GM18520 (cell line): ENCODE measurements around the gene ANKRD65.
"Not testable (repeated sequence)": the region's sequence is repeated elsewhere in the genome, so short reads cannot be mapped to it uniquely, and the experiment has no call there.

Experiments used
- ATAC-seq: cut with Tn5 transposase; IDR thresholded peaks from one replicate; pipeline ENCODE4 v1.9.1; 2021; ENCODE audit not compliant: unreplicated experiment

ANKRD65 gene

DNA sequence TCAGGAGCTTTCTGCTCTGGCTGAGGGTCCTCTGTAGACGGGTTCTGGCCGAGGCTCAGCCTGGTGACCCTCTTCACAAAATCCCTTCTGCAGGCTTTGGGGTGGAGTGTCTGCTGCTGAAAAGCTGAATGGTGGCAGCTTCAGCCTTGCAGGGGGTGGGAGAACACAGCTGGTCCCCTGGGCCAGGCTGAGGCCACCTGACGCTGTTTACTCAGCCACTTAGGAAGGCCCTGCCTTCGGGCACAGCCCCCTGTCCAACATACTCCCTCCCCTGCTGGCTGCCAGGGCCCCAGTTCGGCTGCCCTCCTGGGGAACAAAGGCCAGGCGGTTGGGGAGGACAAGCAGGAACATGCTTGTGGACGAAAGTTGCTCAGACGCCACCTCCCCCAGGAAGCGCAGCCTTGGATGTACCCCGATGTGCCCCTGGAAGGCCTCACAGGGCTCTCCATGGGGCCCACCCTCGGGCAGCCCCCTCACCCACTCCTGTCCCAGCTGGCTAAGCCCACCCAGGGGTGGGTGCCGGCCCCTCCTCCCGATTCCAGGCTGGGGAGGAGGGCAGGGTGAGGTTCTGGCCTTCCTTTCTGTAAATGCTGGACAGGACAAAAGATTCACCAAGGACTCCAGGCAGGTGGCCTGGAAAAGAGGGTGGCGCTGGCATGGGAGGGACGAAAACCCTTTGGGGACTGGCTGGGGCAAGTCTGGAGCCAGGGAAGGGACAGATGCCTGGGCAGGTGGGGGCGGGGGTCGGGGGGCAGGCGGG is at the start of gene ANKRD65:
Gene ANKRD65, minus strand, starts transcription at position 130 of the 760 bp plus-strand sequence. CDS start 271 bp downstream, outside the sequence.
- no peak for ATAC-seq

DNA sequence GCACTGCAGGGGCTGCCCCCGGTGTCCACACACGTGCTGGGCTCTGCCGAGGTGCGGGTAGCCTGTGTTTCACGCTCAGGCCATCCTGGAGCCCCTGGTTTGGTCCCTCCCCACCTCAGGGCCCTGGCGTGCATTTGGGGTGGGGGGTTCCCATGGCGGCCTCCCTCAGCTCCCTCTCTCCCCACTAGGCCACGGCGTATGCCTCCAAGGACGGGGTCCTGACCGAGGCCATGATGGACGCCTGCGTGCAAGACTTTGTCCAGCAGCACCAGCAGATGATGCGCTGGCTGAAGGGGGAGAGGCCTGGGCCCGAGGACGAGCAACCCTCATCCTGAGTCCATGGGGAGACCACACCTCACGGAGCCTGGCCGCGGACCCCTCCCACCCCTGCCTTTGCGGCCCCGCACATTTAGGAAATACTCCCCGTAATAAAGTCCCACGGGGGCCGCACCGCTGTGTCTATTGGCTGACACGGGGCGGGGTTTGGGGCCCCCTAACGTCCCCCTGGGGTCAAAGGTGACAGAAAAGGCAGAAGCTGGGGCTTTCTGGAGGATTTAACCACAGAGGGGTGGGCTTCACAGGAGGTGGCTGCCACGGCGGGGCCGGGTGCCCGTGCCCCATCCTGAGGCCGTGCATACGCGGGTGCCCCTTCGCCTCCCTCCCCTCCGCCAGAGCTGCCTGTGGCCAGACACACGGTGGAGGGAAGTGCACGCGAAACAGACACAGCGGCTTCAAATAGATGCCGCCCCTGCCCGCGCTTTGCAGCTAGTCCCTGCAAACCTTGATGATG is 47.3 kb upstream of the ANKRD65 start:
- not testable (repeated sequence) for ATAC-seq

DNA sequence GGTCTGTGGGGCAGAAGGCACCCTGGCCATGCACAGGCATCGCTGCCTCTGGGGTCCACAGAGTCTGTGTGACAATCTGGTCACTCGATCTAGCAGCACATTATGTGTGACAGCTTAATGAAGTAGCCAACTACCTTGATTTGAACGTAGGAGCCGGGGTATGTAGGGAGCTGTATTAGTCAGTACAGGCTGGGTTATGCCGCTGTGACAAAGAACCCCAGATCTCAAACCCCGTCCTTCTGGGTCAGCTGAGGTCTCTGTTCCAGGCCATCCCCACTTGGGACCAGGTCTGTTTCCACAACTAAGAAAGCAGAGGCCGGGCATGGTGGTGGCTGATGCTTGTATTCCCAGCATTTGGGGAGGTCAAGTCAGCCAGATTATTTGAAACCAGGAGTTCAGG is 42.2 kb upstream of the ANKRD65 start:
- ATAC-seq = no peak

DNA sequence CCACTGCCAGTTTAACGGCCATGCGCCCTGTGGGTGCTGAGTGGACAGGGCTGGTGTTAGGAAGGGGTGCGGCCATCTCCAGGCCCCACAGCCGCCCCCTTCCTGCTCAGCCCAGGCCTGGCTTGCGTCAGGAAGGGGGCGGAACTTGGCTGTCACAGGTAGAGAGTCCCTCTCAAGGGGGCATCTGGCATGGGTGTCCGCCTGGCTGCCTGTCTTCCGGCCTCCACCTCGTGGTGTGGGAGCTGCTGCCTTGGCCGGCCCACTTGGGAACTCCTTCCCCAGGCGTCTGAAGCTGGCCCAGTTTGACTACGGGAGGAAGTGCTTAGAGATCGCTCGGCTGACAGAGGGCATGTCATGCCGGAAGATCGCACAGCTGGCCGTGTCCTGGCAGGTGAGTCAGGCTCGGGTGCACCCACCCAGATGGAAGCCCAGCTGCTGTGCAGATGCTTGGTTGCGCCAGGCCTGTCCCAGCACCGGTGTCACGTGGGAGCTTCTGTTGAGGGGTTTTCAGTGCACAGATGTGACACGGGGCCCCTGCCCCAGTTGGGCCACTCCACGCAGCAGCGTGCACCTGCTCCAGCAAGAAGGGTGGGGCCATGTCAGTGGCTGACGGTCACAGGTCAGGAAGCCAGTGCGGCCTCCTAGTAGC is 41.4 kb upstream of the ANKRD65 start:
- no peak for ATAC-seq

DNA sequence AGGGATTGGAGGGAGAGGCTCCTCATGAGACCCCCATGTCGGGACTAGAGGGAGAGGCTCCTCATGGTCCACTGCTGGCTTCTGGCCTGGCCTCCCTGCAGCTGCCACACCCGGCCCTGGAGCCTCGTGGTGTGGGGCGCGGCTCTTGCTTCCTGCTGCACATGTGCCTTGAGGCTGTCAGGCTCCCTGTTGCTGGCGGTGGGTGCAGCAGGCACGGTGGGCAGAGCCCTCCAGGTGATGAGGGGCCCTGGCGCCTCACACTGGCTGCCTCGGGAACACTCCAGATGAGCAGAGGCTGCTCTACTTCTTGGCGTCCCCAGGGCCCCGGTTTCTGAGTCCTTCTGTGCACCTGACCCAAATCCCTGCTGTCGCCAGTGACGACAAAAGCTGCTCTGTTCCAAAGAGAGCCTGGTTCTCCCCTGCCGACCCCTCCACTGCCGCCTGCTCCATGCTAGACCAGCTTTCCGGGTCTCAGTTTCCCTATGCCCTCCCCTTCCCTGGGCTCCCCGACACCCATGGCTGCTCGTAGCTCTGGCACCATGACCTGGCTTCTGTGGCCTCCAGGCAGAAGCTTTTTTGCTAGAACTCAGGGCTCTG is 40.7 kb upstream of the ANKRD65 start:
- ATAC-seq = no peak

DNA sequence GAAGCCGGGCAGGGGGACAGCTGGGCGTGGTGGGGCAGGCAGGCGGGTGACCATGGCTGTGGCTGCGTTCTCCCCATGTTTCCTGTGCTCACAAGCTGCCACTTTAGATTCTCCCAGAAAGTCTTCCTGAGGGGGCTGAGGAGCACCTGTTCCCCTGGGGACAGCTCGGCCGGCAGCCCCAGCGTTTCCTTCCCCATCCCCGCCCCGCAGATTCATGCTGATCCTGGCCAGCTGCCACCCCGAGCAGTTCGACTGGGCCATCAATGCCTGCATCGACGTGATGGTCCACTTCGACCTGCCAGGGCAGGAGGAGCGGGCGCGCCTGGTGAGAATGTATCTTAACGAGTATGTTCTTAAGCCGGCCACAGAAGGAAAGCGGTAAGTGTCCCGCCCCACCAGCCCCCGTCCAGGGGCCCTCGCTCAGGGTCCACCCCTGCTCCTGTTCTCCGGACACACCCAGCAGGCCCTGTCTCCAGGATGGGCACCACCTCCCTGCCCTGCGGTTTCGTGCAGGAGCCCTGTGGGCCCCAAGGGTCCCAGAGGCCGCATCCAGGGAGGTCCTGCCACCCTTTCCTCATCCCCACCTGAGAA is 39.6 kb upstream of the ANKRD65 start:
- ATAC-seq = no peak

DNA sequence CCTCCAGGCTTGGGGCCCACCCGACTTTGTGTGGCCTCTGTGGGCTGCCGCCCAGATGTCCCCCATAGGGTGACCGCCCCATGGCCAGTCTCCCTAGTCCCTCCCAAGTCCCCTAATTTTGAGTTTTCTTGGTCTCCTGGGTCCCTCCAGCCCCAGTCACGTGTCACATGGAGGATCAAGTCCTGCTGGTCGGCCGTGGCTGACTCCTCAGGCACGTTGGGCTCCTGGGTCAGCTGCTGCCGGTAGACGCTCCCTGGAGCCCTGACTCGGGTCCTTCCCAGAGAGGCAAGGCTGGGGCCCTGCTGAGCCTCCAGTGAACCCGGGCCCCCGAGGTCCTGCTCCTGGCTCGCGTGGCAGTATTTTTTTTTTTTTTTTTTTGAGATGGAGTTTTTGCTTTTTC is 38.6 kb upstream of the ANKRD65 start:
- not testable (repeated sequence) for ATAC-seq

DNA sequence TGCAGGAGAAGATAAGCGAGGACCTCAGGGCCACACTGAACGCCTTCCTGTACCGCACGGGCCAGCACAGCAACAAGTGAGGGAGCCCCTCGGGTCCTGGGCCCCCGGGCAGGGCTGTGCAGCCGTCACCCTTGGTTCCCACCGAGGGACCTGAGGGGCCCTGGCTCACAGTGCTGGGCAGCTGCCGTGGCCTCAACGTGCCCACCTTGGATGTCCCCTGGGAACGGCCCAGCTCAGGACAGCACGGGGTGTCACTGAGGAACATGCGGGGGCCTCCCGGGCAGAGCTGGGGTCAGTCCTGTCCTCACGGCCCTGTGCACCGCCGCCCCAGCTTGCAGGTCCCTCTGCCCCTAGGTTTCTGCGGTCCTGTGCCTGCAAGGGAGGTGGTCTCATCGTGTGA is 38.1 kb upstream of the ANKRD65 start:
- ATAC-seq = not testable (repeated sequence)

DNA sequence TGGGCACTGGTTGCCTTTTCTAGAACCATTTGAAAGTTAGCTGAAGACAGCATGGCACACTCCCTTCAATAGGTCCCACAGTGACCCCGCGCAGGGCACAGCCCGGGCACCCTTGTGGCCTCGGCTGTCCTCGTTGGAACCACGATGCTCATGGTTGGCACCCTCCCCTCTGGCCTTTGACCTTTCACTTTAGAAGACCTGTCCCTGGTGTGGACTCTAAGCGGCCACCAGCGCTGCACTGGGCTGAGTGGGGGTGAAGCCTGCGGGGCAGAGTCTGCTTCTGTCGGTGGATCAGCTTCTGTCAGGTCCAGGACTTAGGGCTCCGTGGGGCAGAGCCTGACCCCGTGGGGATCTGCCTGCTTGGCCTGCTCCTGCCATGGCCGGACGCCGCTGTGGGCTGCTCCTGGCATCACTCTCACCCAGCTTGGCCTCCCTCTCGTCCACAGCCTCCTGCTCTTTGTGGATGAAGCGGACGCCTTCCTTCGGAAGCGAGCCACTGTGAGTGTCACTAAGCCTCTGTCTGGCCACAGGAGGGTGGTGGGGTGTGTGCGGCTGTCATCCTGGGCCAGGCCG is 35.7 kb upstream of the ANKRD65 start:
- ATAC-seq = not testable (repeated sequence)

DNA sequence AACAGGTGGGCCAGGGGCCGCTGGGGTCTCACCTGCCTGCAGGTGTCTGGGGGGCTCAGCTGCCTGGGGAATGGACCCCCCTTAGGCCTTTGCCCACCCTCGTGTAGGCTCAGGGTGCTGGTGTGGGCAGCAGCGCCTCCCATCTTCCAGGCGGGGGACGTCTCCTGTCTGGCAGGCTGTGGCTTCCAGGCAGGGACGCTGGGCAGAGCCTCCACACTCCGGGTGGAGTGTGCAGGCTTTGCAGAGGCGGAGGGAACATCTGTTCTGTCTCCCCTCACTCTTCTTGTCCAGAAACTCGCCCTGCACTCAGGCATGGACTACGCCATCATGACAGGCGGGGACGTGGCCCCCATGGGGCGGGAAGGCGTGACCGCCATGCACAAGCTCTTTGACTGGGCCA is 34.9 kb upstream of the ANKRD65 start:
- not testable (repeated sequence) for ATAC-seq

DNA sequence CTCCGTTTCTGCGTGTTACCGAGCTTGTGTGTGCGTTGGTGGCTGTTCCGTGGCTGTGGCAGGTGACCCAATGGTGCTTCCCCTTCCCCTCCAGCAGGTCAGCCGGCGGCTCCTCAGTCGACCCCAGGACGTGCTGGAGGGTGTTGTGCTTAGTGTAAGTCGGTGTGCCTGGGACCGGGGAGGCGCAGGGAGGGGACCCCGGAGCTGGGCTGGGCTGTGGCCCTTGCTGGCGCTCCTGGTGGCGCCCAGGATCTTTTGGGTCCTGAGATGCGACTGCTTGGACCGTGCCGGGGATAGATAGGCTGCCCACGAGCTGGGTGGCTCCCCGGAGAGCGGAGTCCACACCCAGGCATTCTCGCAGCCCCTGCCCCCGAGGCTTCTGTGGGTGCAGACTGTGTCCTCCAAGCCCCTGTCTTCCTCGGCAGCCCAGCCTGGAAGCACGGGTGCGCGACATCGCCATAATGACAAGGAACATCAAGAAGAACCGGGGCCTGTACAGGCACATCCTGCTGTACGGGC is 34.3 kb upstream of the ANKRD65 start:
- no peak for ATAC-seq

DNA sequence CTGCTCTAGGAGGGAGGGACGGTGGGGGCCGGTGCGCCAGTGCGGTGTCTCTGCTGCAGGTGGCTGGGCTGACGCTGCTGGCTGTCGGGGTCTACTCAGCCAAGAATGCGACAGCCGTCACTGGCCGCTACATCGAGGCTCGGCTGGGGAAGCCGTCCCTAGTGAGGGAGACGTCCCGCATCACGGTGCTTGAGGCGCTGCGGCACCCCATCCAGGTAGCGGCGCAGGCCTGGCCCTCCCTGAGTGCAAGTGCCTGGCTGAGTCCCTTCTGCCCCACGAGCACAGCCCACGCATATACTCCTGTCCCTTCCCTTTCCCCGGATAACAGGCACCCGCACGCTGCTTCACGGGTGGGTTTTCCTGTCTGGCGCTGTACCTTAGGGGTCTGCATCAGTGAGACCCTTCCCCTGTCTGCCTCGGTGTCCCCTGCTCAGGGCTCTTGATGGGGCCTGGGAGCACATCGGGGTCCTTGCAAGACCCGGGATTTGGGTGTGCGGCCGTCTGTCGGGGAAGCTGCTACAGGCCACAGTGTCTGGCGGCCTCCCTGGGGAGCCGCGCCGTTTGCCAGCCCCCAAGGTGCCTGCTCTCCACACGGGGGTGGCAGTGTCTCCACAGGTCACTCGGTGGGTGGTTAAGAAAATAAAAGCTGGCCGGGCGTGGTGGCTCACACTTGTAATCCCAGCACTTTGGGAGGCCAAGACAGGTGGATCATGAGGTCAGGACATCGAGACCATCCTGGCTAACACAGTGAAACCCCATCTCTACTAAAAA is 33.4 kb upstream of the ANKRD65 start:
- not testable (repeated sequence) for ATAC-seq

DNA sequence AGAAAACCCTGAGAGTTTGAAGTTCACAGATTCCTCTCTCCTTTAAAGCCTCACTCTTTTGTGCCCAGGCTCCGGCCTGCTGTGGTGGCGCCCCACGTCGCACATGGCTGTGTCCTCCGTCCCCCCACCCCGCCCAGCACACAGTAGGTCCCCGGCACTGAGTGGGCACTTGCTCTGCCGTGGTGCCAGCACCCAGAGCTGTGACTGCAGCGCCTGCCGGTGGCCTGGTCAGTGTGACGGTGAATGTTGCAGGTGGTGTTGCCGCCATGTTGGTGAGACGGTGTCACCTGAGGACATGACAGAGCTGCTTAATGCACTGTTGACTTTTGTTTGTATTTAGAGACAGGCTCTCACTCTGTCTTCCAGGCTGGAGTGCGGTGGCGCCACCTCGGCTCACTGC is 31.8 kb upstream of the ANKRD65 start:
- no peak for ATAC-seq

DNA sequence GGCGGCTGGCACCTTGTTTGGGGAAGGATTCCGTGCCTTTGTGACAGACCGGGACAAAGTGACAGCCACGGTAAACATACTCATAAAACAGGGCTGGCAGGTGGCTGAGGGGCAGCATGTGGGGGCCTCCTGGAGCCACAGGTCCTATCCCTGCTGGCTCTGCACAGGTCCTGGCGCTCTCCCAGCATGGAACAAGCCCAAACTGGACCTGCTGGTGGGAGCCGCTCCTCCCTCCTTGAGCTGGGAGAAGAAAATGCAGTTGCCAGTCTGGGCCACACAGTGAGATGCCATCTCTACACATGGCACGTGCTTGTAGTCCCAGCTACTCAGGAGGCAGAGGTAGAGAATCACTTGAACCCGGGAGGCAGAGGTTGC is 31.3 kb upstream of the ANKRD65 start:
- ATAC-seq = not testable (repeated sequence)

DNA sequence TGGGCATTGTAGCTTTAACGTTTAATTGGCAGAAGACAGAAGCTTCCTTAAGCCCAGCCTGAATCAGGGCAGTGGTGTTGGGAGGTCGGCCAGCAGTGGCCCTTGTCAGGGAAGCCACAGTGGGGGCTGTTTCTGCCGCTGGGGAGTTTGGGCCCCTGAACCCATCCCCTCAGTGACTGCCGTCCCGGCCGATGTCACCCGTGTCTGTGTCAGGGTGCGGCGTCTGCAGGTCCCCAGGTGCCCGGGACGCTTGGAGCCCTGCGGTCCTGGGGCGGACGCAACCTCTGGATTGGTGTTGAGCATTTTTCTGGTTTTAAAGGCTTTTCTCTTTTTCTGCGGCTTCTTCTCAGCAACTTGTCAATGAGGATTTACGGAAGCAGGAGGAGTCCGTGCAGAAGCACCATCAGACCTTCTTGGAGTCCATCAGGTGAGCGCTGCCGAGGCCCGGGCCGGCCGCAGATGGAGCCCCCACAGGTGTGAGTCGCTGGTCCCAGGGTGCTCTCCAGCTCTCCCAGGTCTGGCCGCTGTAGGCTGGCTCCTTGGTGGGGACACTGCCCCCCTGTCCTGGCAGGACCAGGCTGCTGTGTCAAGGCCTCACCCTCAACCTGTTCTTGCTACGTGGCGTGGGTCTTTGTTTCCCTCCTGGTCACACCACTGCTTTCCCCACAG is 30.8 kb upstream of the ANKRD65 start:
- ATAC-seq = no peak

DNA sequence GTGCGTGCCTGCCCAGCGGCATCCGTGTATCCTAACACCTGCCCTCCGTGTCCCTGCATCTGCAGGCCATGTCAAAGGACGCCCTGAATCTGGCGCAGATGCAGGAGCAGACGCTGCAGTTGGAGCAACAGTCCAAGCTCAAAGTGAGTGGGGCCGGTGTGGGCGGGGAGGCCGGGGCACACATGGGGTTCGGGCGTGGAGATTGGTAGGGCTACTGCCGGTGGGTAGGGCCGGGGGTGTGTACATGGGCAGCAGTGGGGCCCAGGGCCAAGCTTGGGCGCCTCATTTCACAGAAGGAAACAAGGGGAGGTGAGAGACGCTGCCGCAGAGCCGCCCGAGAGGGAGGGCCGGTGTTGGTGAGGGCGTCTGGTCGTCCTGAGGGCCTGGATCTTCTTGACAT is 29.5 kb upstream of the ANKRD65 start:
- not testable (repeated sequence) for ATAC-seq

DNA sequence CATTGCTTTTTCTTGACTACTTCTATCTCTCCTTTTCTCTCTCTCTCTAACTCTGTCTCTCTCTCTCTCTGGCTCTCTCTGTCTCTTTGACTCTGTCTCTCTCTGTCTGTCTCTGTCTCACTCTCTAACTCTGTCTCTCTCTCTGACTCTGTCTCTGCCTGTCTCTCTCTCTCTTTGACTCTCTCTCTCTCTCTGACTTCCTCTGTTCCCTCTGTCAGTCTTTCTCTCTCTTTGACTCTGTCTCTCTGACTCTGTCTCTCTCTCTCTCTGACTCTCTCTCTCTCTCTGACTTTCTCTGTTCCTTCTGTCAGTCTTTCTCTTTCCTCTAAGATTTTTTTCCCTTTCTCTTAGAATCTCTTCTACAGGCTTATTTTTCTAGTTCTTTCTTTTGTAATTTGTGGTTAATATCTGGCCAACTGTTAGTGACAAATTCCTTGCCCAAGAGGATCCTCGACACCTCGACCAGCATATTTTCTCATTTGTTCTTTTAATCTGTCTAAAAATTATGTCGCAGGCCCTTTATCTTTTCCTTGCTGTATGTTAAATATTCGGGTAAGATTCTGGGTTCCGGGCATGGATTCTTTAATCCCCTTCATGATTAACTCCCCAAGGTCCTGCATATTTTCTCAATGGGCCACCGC is 28.1 kb upstream of the ANKRD65 start, which contains the start of gene ATAD3C:
Gene ATAD3C, plus strand, starts transcription at position 591 of the 641 bp plus-strand sequence. CDS start 995 bp downstream, outside the sequence.
- no peak for ATAC-seq

DNA sequence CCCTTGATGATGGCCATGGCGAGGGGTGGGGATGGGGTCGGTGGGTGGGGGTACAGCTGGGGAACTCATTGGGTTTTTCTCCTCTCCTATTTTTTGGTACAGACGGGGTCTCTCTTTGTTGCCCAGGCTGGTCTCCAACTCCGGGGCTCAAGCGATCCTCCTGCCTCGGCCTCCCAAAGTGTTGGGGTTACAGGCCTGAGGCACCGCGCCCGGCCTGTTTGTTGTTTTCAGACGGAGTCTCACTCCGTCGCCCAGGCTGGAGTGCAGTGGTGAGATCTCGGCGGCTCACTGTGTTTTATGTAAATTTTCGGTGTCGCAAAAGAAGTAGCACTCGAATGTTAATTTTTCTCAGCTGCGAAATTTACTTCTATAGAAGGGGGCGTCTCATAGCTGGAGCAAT is 25.6 kb upstream of the ANKRD65 start:
- not testable (repeated sequence) for ATAC-seq
